Caco-2 (cell line): ENCODE measurements around the gene GATA6. TPM values are rescaled to one million over a fixed set of nuclear protein-coding genes. Genes with fewer than 3 reads are reported as not detected.

ENCODE experiments used
- BruUV-seq: library from RNA; stranded (reverse); fragments of 400-500 nt; replicated peaks from 2 replicates; lab custom pipeline; 2021; lab: Mats Ljungman, UMichigan
- CTCF ChIA-PET: fragments of 300-600 bp; sonication (Branson Sonifier 250); formaldehyde crosslinking; loops from one replicate; lab custom pipeline; 2022; ENCODE audit warnings: antibody characterized with exemption; lab: Charles Lee
- POLR2A ChIA-PET: fragments of 300-600 bp; sonication (Branson Sonifier 250); formaldehyde crosslinking; loops from one replicate; lab custom pipeline; 2022; ENCODE audit warnings: antibody characterized with exemption; lab: Charles Lee
- DNase-seq, 2 experiments: peaks; one replicate each; pipeline versions ENCODE4 v3.0.0 to v3.0.0-alpha.2; 2020 to 2022
- H3K27me3 ChIP-seq: replicated peaks from 2 replicates; pipeline ENCODE4 v1.6.0; 2011; ENCODE audit warnings: low read length; ENCODE audit not compliant: control insufficient read depth, insufficient read depth
- H3K36me3 ChIP-seq: 2 replicates; pipeline ENCODE4 v1.5.1; 2011; ENCODE audit warnings: low read length; ENCODE audit not compliant: control insufficient read depth, insufficient read depth
- H3K4me1 ChIP-seq: fragments of 250-450 bp; sonication (Bioruptor Pico); 2 replicates; pipeline ENCODE4 v1.5.1; 2020; ENCODE audit warnings: mild to moderate bottlenecking
- H3K4me3 ChIP-seq: 2 replicates; pipeline ENCODE4 v1.5.1; 2011; ENCODE audit warnings: low read depth, mild to moderate bottlenecking, control low read depth, low read length
- H3K9me3 ChIP-seq: fragments of 250-450 bp; sonication (Bioruptor Pico); 2 replicates; pipeline ENCODE4 v1.5.1; 2020; ENCODE audit warnings: mild to moderate bottlenecking, moderate library complexity
- H3K27ac Mint-ChIP-seq: one replicate; pipeline ENCODE4 v1.8.0; 2022; ENCODE audit warnings: mixed read lengths; ENCODE audit not compliant: unreplicated experiment
- H3K27me3 Mint-ChIP-seq: one replicate; pipeline ENCODE4 v1.8.0; 2022; ENCODE audit warnings: mixed read lengths; ENCODE audit not compliant: insufficient read depth, unreplicated experiment
- H3K36me3 Mint-ChIP-seq: one replicate; pipeline ENCODE4 v1.8.0; 2022; ENCODE audit warnings: mild to moderate bottlenecking, mixed read lengths; ENCODE audit not compliant: insufficient read depth, unreplicated experiment
- H3K4me1 Mint-ChIP-seq: one replicate; pipeline ENCODE4 v1.8.0; 2022; ENCODE audit warnings: low read depth, mixed read lengths; ENCODE audit not compliant: unreplicated experiment
- H3K4me3 Mint-ChIP-seq: one replicate; pipeline ENCODE4 v1.8.0; 2022; ENCODE audit warnings: mild to moderate bottlenecking, moderate library complexity, mixed read lengths; ENCODE audit not compliant: unreplicated experiment
- H3K9me3 Mint-ChIP-seq: one replicate; pipeline ENCODE4 v1.8.0; 2022; ENCODE audit warnings: mixed read lengths; ENCODE audit not compliant: unreplicated experiment
- CTCF ChIP-seq, 2 experiments: fragments of 200-600 bp in 1 of 2; IDR thresholded peaks; 1 replicate in 1 of 2; 2 replicates in 1 of 2; pipeline versions ENCODE4 v1.5.1 to v1.8.0; 2011 to 2022; ENCODE audit warnings: antibody characterized with exemption in 1 of 2, control low read depth in 1 of 2, inconsistent platforms in 1 of 2, low read depth in 1 of 2, low read length in 1 of 2, mild to moderate bottlenecking in 1 of 2, moderate library complexity in 1 of 2; ENCODE audit not compliant: insufficient read depth in 1 of 2, severe bottlenecking in 1 of 2, unreplicated experiment in 1 of 2
- intact Hi-C: fragments of 100-400 bp; cut with micrococcal nuclease; formaldehyde crosslinking; loops from one replicate; pipeline ENCODE4 v1.10.0; 2022; ENCODE audit not compliant: unreplicated experiment
- total RNA-seq: library from RNA; stranded (reverse); gene quantifications from 2 replicates; pipeline ENCODE4 v1.2.3, GENCODE V29; 2022

Gene GATA6
- total RNA-seq, 1 experiment from 2014 or later: 124 TPM

DNA sequence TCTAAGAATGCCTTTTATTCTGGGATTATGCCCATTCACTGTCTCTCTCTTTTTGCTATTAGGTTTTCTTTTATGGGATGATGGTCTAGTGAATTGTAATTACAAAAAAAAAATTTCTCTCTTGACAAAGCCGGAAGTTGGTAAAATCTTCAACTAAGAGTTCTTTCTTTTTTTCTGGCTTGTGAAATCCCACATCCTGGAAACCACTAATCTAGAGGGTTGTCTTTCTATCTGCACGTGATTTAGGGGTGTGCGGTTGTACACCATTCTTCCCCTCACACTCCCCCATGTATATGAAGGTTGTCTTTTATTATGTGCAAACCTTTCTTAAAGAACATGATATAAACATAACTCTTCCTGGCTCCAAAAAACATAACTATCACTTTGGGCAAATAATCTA is 52.0 kb downstream of the GATA6 start:
- ChIA-PET CTCF (no interaction called here), POLR2A (no interaction called here)
- H3K9me3 Mint-ChIP-seq: no peaks in the 10 kb centered on the region
- H3K27ac Mint-ChIP-seq: no peak overlapping the region
- peaks cover 10% of the 10 kb centered on the region for H3K36me3 Mint-ChIP-seq
- Histone ChIP-seq H3K36me3 (no peaks in the 10 kb centered on the region), H3K27me3 (no peaks in the 10 kb centered on the region), H3K4me3 (no peak overlapping the region), H3K4me1 (peaks cover 18% of the 10 kb centered on the region), H3K9me3 (no peaks in the 10 kb centered on the region)
- no peaks in the 10 kb centered on the region for H3K27me3 Mint-ChIP-seq
- no peak overlapping the region for H3K4me3 Mint-ChIP-seq
- peaks cover 26% of the 10 kb centered on the region for H3K4me1 Mint-ChIP-seq
- BruUV-seq: no TSS peak
- TF ChIP-seq CTCF (IDR thresholded peaks at IDR 0.05; ENCODE audit: insufficient read depth in 1 of 2, low read depth in 1 of 2, low read length in 1 of 2, severe bottlenecking in 1 of 2, unreplicated experiment in 1 of 2): no peak
- no peak for DNase-seq
- intact Hi-C loops: loop anchor here (10.0 kb wide), 2 partner anchors 123 to 227 kb away; no protein-coding TSS in a partner anchor

GRCh38 chr18:22223254-22223964 is 54.0 kb downstream of the GATA6 start:
- no peaks in the 10 kb centered on the region for H3K9me3 ChIP-seq
- H3K27me3 ChIP-seq: no peaks in the 10 kb centered on the region
- Mint-ChIP-seq H3K27ac (peak overlapping the region; percentile 54), H3K27me3 (no peaks in the 10 kb centered on the region), H3K9me3 (no peaks in the 10 kb centered on the region), H3K36me3 (peaks cover 5% of the 10 kb centered on the region), H3K4me1 (peaks cover 28% of the 10 kb centered on the region), H3K4me3 (no peak overlapping the region)
- BruUV-seq: no TSS peak
- no peaks in the 10 kb centered on the region for H3K36me3 ChIP-seq
- no peak overlapping the region for H3K4me3 ChIP-seq
- peak; percentile 65 to 78 for DNase-seq
- ChIA-PET CTCF (interaction anchor here (0.6 to 1.0 kb wide), 3 partner anchors 14 to 243 kb away, joined by 3 to 6 read pairs (median 3); no protein-coding TSS in a partner anchor), POLR2A (interaction anchor here (0.7 kb wide), 1 partner anchor 98 kb away, joined by 3 read pairs; no protein-coding TSS in a partner anchor)
- H3K4me1 ChIP-seq: peaks cover 32% of the 10 kb centered on the region
- intact Hi-C loops: loop anchor here (10.0 kb wide), 2 partner anchors 121 to 229 kb away; no protein-coding TSS in a partner anchor
- no peak for TF ChIP-seq CTCF (IDR thresholded peaks at IDR 0.05; ENCODE audit: insufficient read depth in 1 of 2, low read depth in 1 of 2, low read length in 1 of 2, severe bottlenecking in 1 of 2, unreplicated experiment in 1 of 2)

DNA sequence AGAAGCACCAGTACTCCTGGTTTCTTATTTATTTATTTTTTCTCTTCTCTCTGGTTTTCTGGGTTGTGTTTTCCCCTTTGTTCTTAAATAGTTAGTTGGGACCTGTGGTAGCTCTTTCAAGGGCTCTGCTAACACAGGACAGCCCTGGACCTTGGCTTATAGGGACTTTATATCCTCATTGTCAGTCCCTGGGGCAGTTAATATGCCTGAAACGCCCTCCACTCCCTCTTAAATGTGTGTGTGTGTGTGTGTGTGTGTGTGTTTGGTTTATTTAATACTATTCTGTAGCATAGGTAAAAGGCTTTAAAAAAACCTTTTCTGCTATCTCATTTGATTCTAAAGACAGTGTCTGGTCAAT is 54.6 kb downstream of the GATA6 start:
- intact Hi-C loops: loop anchor here (10.0 kb wide), 2 partner anchors 121 to 229 kb away; no protein-coding TSS in a partner anchor
- Mint-ChIP-seq H3K4me3 (no peak overlapping the region), H3K36me3 (peaks cover 5% of the 10 kb centered on the region), H3K9me3 (no peaks in the 10 kb centered on the region), H3K27ac (peak overlapping the region; percentile 29), H3K27me3 (no peaks in the 10 kb centered on the region), H3K4me1 (peaks cover 28% of the 10 kb centered on the region)
- no peaks in the 10 kb centered on the region for H3K27me3 ChIP-seq
- DNase-seq: no peak
- no peak overlapping the region for H3K4me3 ChIP-seq
- no peaks in the 10 kb centered on the region for H3K36me3 ChIP-seq
- POLR2A ChIA-PET: interaction anchor here (0.7 kb wide), 1 partner anchor 97 kb away, joined by 3 read pairs; no protein-coding TSS in a partner anchor
- TF ChIP-seq CTCF (IDR thresholded peaks at IDR 0.05; ENCODE audit: insufficient read depth in 1 of 2, low read depth in 1 of 2, low read length in 1 of 2, severe bottlenecking in 1 of 2, unreplicated experiment in 1 of 2): no peak
- CTCF ChIA-PET: interaction anchor here (0.6 to 1.0 kb wide), 2 partner anchors 165 to 243 kb away, joined by 3 to 6 read pairs; no protein-coding TSS in a partner anchor
- BruUV-seq: no TSS peak
- H3K9me3 ChIP-seq: no peaks in the 10 kb centered on the region
- peaks cover 38% of the 10 kb centered on the region for H3K4me1 ChIP-seq
